Measurements from ENCODE around the gene APLP1. TPM values are rescaled to one million over a fixed set of nuclear protein-coding genes. Genes with fewer than 3 reads are reported as not detected.

Gene APLP1
- total and polyA plus RNA-seq, 5 donors from 2014 or later: not detected

DNA sequence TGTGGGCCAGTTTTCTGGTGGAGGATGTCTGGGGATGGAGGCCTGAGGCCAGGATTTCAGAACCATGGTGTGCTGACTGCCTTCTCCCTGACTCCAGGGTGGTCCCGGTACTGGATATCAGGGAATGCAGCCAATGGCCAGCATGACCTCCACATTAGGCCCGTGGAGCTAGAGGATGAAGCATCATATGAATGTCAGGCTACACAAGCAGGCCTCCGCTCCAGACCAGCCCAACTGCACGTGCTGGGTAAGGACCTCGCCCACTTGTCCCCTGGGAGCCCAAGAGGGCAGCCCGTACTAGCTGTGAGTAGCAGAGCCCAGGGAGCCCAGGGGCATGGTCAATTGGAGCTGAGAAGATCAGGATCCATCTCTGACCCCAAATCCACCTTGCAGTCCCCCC is 10.1 kb upstream of the APLP1 start:
- Mint-ChIP-seq H3K4me3 (no peak overlapping the region), H3K9me3 (peaks cover 0 to 1% (median 0%) of the 10 kb centered on the region in 7 donors), H3K27ac (no peak overlapping the region), H3K4me1 (peaks cover 0 to 23% (median 4%) of the 10 kb centered on the region in 4 donors), H3K36me3 (peaks cover 4% of the 10 kb centered on the region), H3K27me3 (peaks cover 74% of the 10 kb centered on the region)
- no peaks in the 10 kb centered on the region for H3K36me3 ChIP-seq (ENCODE audit: control insufficient read depth, insufficient read depth, low read length)
- no peak overlapping the region for H3K4me3 ChIP-seq (ENCODE audit: low read depth, low read length)
- H3K9me3 ChIP-seq (ENCODE audit: control insufficient read depth in 2 of 2, low read length in 2 of 2): no peaks in the 10 kb centered on the region
- H3K27me3 ChIP-seq (ENCODE audit: control insufficient read depth, insufficient read depth, low read length): peaks cover 5% of the 10 kb centered on the region
- H3K27ac ChIP-seq (ENCODE audit: insufficient read depth, low read length, poor library complexity, severe bottlenecking): no peak overlapping the region
- peaks cover 13% of the 10 kb centered on the region for H3K4me1 ChIP-seq (ENCODE audit: control insufficient read depth, insufficient read depth, low read length, poor library complexity, severe bottlenecking)
- DNase-seq: no peak
- ATAC-seq (ENCODE audit: low read depth in 2 of 2): no peak

GRCh38 chr19:35859414-35859813 is 9.0 kb upstream of the APLP1 start:
- H3K27me3 Mint-ChIP-seq: peaks cover 71% of the 10 kb centered on the region
- no peak for ATAC-seq (ENCODE audit: low read depth in 2 of 2)

DNA sequence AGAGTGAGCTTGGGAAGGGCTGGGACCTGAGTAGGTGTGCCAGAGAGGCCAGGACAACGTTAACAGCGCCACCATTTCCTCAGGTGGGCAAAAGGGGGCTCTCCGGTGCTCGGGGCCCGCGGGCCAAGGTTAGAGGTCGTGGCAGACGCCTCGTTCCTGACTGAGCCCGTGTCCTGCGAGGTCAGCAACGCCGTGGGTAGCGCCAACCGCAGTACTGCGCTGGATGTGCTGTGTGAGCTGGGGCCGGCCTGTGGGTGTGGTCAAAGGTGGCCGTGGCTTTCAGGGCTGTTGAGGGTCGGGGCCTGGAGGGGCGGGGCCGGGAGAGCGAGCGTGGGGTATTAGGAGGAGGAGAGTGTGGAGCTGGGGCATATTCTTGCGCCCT is 7.9 kb upstream of the APLP1 start:
- H3K9me3 ChIP-seq (ENCODE audit: control insufficient read depth in 2 of 2, low read length in 2 of 2): no peaks in the 10 kb centered on the region
- Mint-ChIP-seq H3K27me3 (peaks cover 70% of the 10 kb centered on the region), H3K4me1 (peaks cover 0 to 20% (median 4%) of the 10 kb centered on the region in 4 donors), H3K9me3 (peaks cover 0 to 2% (median 0%) of the 10 kb centered on the region in 7 donors), H3K27ac (no peak overlapping the region), H3K4me3 (no peak overlapping the region), H3K36me3 (peaks cover 4% of the 10 kb centered on the region)
- no peak for DNase-seq
- peaks cover 6% of the 10 kb centered on the region for H3K27me3 ChIP-seq (ENCODE audit: control insufficient read depth, insufficient read depth, low read length)
- no peak overlapping the region for H3K27ac ChIP-seq (ENCODE audit: insufficient read depth, low read length, poor library complexity, severe bottlenecking)
- no peak for ATAC-seq (ENCODE audit: low read depth in 2 of 2)
- H3K4me1 ChIP-seq (ENCODE audit: control insufficient read depth, insufficient read depth, low read length, poor library complexity, severe bottlenecking): peaks cover 13% of the 10 kb centered on the region
- H3K36me3 ChIP-seq (ENCODE audit: control insufficient read depth, insufficient read depth, low read length): no peaks in the 10 kb centered on the region
- no peak overlapping the region for H3K4me3 ChIP-seq (ENCODE audit: low read depth, low read length)

More at GRCh38 chr19:35859414-35859813, 9.0 kb upstream of the APLP1 start:
- Mint-ChIP-seq H3K4me1 (peaks cover 0 to 23% (median 4%) of the 10 kb centered on the region in 4 donors), H3K9me3 (peaks cover 0 to 1% (median 0%) of the 10 kb centered on the region in 7 donors), H3K27ac (no peak overlapping the region), H3K36me3 (peaks cover 4% of the 10 kb centered on the region), H3K4me3 (no peak overlapping the region)
- DNase-seq: no peak
- Histone ChIP-seq H3K27me3 (ENCODE audit: control insufficient read depth, insufficient read depth, low read length) (peaks cover 5% of the 10 kb centered on the region), H3K27ac (ENCODE audit: insufficient read depth, low read length, poor library complexity, severe bottlenecking) (no peak overlapping the region), H3K4me1 (ENCODE audit: control insufficient read depth, insufficient read depth, low read length, poor library complexity, severe bottlenecking) (peaks cover 13% of the 10 kb centered on the region), H3K36me3 (ENCODE audit: control insufficient read depth, insufficient read depth, low read length) (no peaks in the 10 kb centered on the region), H3K4me3 (ENCODE audit: low read depth, low read length) (no peak overlapping the region), H3K9me3 (ENCODE audit: control insufficient read depth in 2 of 2, low read length in 2 of 2) (no peaks in the 10 kb centered on the region)

GRCh38 chr19:35860818-35861639 is 7.3 kb upstream of the APLP1 start:
- H3K4me1 Mint-ChIP-seq: peaks cover 0 to 17% (median 4%) of the 10 kb centered on the region in 4 donors
- DNase-seq (no peak), ATAC-seq (ENCODE audit: low read depth in 2 of 2) (no peak)
- H3K27me3 Mint-ChIP-seq: peaks cover 72% of the 10 kb centered on the region
- H3K9me3 Mint-ChIP-seq: peaks cover 0 to 2% (median 0%) of the 10 kb centered on the region in 7 donors
- H3K27ac Mint-ChIP-seq: no peak overlapping the region
- peaks cover 4% of the 10 kb centered on the region for H3K36me3 Mint-ChIP-seq
- peak overlapping the region in 1 of 4 donors; percentile 73 for H3K4me3 Mint-ChIP-seq
- Histone ChIP-seq H3K4me1 (ENCODE audit: control insufficient read depth, insufficient read depth, low read length, poor library complexity, severe bottlenecking) (peaks cover 13% of the 10 kb centered on the region), H3K27me3 (ENCODE audit: control insufficient read depth, insufficient read depth, low read length) (peaks cover 9% of the 10 kb centered on the region), H3K4me3 (ENCODE audit: low read depth, low read length) (no peak overlapping the region), H3K9me3 (ENCODE audit: control insufficient read depth in 2 of 2, low read length in 2 of 2) (no peaks in the 10 kb centered on the region), H3K27ac (ENCODE audit: insufficient read depth, low read length, poor library complexity, severe bottlenecking) (no peak overlapping the region), H3K36me3 (ENCODE audit: control insufficient read depth, insufficient read depth, low read length) (no peaks in the 10 kb centered on the region)

- no peaks in the 10 kb centered on the region for H3K36me3 ChIP-seq (ENCODE audit: control insufficient read depth, insufficient read depth, low read length)
- H3K4me3 Mint-ChIP-seq: no peak overlapping the region
- peaks cover 76% of the 10 kb centered on the region for H3K27me3 Mint-ChIP-seq
- no peak overlapping the region for H3K4me3 ChIP-seq (ENCODE audit: low read depth, low read length)
- H3K27ac Mint-ChIP-seq: no peak overlapping the region
- ATAC-seq (ENCODE audit: low read depth in 2 of 2): no peak
- peaks cover 0 to 17% (median 4%) of the 10 kb centered on the region in 4 donors for H3K4me1 Mint-ChIP-seq
- peaks cover 9% of the 10 kb centered on the region for H3K27me3 ChIP-seq (ENCODE audit: control insufficient read depth, insufficient read depth, low read length)
- H3K27ac ChIP-seq (ENCODE audit: insufficient read depth, low read length, poor library complexity, severe bottlenecking): no peak overlapping the region
- no peak for DNase-seq
- peaks cover 4% of the 10 kb centered on the region for H3K36me3 Mint-ChIP-seq
- H3K4me1 ChIP-seq (ENCODE audit: control insufficient read depth, insufficient read depth, low read length, poor library complexity, severe bottlenecking): peaks cover 7% of the 10 kb centered on the region
- H3K9me3 ChIP-seq (ENCODE audit: control insufficient read depth in 2 of 2, low read length in 2 of 2): no peaks in the 10 kb centered on the region
- peaks cover 0 to 2% (median 0%) of the 10 kb centered on the region in 7 donors for H3K9me3 Mint-ChIP-seq
Observed at GRCh38 chr19:35861640-35862160, 6.7 kb upstream of the APLP1 start.

GRCh38 chr19:35862528-35862927 is 5.8 kb upstream of the APLP1 start:
- Mint-ChIP-seq H3K27me3 (peaks cover 71% of the 10 kb centered on the region), H3K27ac (no peak overlapping the region), H3K9me3 (peaks cover 0 to 2% (median 0%) of the 10 kb centered on the region in 7 donors), H3K36me3 (peaks cover 4% of the 10 kb centered on the region), H3K4me1 (peaks cover 0 to 10% (median 1%) of the 10 kb centered on the region in 4 donors), H3K4me3 (peak overlapping the region in 1 of 4 donors; percentile 29)
- no peak overlapping the region for H3K4me3 ChIP-seq (ENCODE audit: low read depth, low read length)
- H3K4me1 ChIP-seq (ENCODE audit: control insufficient read depth, insufficient read depth, low read length, poor library complexity, severe bottlenecking): no peaks in the 10 kb centered on the region
- H3K36me3 ChIP-seq (ENCODE audit: control insufficient read depth, insufficient read depth, low read length): no peaks in the 10 kb centered on the region
- peaks cover 9% of the 10 kb centered on the region for H3K27me3 ChIP-seq (ENCODE audit: control insufficient read depth, insufficient read depth, low read length)
- ATAC-seq (ENCODE audit: low read depth in 2 of 2): no peak
- no peaks in the 10 kb centered on the region for H3K9me3 ChIP-seq (ENCODE audit: control insufficient read depth in 2 of 2, low read length in 2 of 2)
- DNase-seq: no peak
- H3K27ac ChIP-seq (ENCODE audit: insufficient read depth, low read length, poor library complexity, severe bottlenecking): no peak overlapping the region

DNA sequence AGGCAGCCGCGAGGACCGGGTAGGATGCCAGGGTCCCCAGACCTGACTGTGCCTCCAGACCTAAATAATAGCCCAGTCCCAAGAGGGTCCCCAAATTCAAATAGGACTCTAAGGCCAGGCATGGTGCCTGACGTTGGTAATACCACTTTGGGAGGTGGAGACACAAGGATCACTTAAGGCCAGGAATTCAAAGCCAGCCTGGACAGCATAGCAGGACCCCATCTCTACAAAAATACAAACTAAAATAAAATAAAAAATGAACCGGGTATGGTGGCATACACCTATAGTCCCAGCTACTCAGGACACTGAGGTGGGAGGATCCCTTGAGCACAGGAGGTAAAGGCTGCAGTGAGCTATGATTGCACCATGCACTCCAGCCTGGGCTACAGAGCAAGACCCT is 5.4 kb upstream of the APLP1 start:
- Mint-ChIP-seq H3K4me3 (peak overlapping the region in 1 of 4 donors; percentile 29), H3K36me3 (peaks cover 4% of the 10 kb centered on the region), H3K27ac (no peak overlapping the region), H3K4me1 (peaks cover 0 to 12% (median 1%) of the 10 kb centered on the region in 4 donors), H3K9me3 (peaks cover 0 to 2% (median 0%) of the 10 kb centered on the region in 7 donors), H3K27me3 (peaks cover 71% of the 10 kb centered on the region)
- Histone ChIP-seq H3K4me3 (ENCODE audit: low read depth, low read length) (no peak overlapping the region), H3K9me3 (ENCODE audit: control insufficient read depth in 2 of 2, low read length in 2 of 2) (no peaks in the 10 kb centered on the region), H3K27me3 (ENCODE audit: control insufficient read depth, insufficient read depth, low read length) (peaks cover 9% of the 10 kb centered on the region), H3K27ac (ENCODE audit: insufficient read depth, low read length, poor library complexity, severe bottlenecking) (no peak overlapping the region), H3K36me3 (ENCODE audit: control insufficient read depth, insufficient read depth, low read length) (no peaks in the 10 kb centered on the region), H3K4me1 (ENCODE audit: control insufficient read depth, insufficient read depth, low read length, poor library complexity, severe bottlenecking) (peaks cover under 1% of the 10 kb centered on the region)
- ATAC-seq (ENCODE audit: low read depth in 2 of 2) (no peak), DNase-seq (no peak)

All from CD4-positive, CD25-positive, alpha-beta regulatory T cell (primary cell).